ENCODE results near the gene KCNA2.

The KCNA2 gene

DNA sequence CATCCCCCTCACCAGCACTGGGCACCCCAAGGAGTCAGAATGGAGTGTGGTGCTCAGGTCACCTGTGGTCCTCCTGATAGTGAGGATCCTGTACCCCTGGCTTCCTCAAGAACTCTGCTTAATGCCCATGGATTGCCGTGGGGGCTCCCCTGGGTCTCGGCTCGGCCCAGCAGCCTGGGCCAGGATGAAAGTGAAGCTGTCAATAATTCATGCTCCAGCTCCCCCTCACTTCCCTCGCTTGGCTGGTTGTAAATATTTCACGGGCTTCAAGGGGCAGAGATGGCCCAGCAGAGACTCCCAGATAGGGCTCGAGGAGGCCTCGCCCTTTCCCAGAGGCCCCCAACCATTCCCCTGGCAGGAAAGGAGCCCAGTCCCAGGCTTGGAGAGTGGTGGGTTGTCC is 44.6 kb downstream of the KCNA2 start:
- TF ChIP-seq GABPA (IDR thresholded peaks at IDR 0.05; ENCODE audit: low read depth) (no peak), SPI1 (IDR thresholded peaks at IDR 0.05; ENCODE audit: borderline replicate concordance, low read depth) (no peak), POLR2AphosphoS5 (IDR thresholded peaks at IDR 0.05; ENCODE audit: low read depth) (no peak)
- TF ChIP-seq, protein P1, sequence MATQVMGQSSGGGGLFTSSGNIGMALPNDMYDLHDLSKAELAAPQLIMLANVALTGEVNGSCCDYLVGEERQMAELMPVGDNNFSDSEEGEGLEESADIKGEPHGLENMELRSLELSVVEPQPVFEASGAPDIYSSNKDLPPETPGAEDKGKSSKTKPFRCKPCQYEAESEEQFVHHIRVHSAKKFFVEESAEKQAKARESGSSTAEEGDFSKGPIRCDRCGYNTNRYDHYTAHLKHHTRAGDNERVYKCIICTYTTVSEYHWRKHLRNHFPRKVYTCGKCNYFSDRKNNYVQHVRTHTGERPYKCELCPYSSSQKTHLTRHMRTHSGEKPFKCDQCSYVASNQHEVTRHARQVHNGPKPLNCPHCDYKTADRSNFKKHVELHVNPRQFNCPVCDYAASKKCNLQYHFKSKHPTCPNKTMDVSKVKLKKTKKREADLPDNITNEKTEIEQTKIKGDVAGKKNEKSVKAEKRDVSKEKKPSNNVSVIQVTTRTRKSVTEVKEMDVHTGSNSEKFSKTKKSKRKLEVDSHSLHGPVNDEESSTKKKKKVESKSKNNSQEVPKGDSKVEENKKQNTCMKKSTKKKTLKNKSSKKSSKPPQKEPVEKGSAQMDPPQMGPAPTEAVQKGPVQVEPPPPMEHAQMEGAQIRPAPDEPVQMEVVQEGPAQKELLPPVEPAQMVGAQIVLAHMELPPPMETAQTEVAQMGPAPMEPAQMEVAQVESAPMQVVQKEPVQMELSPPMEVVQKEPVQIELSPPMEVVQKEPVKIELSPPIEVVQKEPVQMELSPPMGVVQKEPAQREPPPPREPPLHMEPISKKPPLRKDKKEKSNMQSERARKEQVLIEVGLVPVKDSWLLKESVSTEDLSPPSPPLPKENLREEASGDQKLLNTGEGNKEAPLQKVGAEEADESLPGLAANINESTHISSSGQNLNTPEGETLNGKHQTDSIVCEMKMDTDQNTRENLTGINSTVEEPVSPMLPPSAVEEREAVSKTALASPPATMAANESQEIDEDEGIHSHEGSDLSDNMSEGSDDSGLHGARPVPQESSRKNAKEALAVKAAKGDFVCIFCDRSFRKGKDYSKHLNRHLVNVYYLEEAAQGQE (IDR thresholded peaks at IDR 0.05; ENCODE audit: insufficient replicate concordance, low read depth), result no peak
- TF ChIP-seq, protein P2, sequence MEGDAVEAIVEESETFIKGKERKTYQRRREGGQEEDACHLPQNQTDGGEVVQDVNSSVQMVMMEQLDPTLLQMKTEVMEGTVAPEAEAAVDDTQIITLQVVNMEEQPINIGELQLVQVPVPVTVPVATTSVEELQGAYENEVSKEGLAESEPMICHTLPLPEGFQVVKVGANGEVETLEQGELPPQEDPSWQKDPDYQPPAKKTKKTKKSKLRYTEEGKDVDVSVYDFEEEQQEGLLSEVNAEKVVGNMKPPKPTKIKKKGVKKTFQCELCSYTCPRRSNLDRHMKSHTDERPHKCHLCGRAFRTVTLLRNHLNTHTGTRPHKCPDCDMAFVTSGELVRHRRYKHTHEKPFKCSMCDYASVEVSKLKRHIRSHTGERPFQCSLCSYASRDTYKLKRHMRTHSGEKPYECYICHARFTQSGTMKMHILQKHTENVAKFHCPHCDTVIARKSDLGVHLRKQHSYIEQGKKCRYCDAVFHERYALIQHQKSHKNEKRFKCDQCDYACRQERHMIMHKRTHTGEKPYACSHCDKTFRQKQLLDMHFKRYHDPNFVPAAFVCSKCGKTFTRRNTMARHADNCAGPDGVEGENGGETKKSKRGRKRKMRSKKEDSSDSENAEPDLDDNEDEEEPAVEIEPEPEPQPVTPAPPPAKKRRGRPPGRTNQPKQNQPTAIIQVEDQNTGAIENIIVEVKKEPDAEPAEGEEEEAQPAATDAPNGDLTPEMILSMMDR (IDR thresholded peaks at IDR 0.05; ENCODE audit: insufficient read depth, low read length), result no peak
- Histone ChIP-seq H3K27me3 (ENCODE audit: insufficient read depth, poor library complexity, severe bottlenecking) (peaks cover 5% of the 10 kb centered on the region), H3K4me3 (replicated peaks; ENCODE audit: insufficient read depth, low read length) (no peak overlapping the region), H3K27ac (replicated peaks) (no peak overlapping the region)
- no peak for DNase-seq (ENCODE audit: low read depth in 1 of 2, low spot score in 1 of 2)

DNA sequence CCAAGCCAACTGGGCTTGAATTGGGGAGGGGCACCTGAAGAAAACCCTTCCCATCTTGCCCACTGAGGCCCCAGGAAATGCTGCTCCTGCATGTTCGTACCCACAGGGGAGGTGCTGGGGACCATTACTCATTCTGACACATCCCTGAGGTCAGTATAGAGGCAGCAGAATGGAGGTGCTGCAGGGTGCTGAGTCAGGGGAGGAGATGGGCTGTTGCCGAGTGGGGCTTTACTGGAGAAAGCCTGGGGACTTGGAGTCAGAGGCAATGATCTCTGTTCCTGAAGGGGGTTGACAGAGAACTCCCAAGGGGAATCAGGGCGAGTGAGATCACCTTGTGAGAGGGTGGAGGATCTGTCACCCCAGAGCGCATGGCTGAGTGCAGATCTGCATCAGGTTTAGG is 47.0 kb downstream of the KCNA2 start:
- DNase-seq (ENCODE audit: low read depth in 1 of 2, low spot score in 1 of 2), result no peak
- TF ChIP-seq SPI1 (IDR thresholded peaks at IDR 0.05; ENCODE audit: borderline replicate concordance, low read depth) (no peak), POLR2AphosphoS5 (IDR thresholded peaks at IDR 0.05; ENCODE audit: low read depth) (no peak), GABPA (IDR thresholded peaks at IDR 0.05; ENCODE audit: low read depth) (no peak)
- TF ChIP-seq, protein P1 (IDR thresholded peaks at IDR 0.05; ENCODE audit: insufficient replicate concordance, low read depth), result no peak
- TF ChIP-seq, protein P2 (IDR thresholded peaks at IDR 0.05; ENCODE audit: insufficient read depth, low read length), result no peak
- H3K4me3 ChIP-seq (replicated peaks; ENCODE audit: insufficient read depth, low read length), result no peak overlapping the region
- no peak overlapping the region for H3K27ac ChIP-seq (replicated peaks)
- peaks cover 25% of the 10 kb centered on the region for H3K27me3 ChIP-seq (ENCODE audit: insufficient read depth, poor library complexity, severe bottlenecking)

DNA sequence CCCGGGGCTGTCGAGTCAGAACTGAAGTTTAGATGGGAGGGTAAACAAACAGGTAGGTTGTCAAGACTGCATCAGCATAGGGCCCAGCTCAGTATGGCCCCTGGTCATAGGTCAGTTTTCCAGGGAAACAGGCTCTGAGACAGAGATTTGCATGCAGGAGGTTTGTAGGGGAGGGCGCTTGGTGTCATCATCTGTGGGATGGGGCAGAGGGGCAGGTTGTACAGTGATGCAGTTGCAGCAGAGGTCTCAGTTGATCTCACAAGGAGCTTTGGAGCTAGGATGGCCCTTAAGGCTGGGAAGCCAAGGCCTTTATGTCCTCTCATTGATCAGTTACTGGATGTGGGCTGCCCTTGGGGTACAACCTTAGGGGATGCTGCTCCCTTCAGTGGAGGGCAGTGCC is 48.7 kb downstream of the KCNA2 start:
- TF ChIP-seq, protein P1 (IDR thresholded peaks at IDR 0.05; ENCODE audit: insufficient replicate concordance, low read depth), result no peak
- TF ChIP-seq POLR2AphosphoS5 (IDR thresholded peaks at IDR 0.05; ENCODE audit: low read depth) (no peak), GABPA (IDR thresholded peaks at IDR 0.05; ENCODE audit: low read depth) (no peak), SPI1 (IDR thresholded peaks at IDR 0.05; ENCODE audit: borderline replicate concordance, low read depth) (no peak)
- TF ChIP-seq, protein P2 (IDR thresholded peaks at IDR 0.05; ENCODE audit: insufficient read depth, low read length), result no peak
- peaks cover 25% of the 10 kb centered on the region for H3K27me3 ChIP-seq (ENCODE audit: insufficient read depth, poor library complexity, severe bottlenecking)

More for the DNA sequence above, 48.7 kb downstream of the KCNA2 start:
- DNase-seq (ENCODE audit: low read depth in 1 of 2, low spot score in 1 of 2), result no peak
- Histone ChIP-seq H3K4me3 (replicated peaks; ENCODE audit: insufficient read depth, low read length) (no peak overlapping the region), H3K27ac (replicated peaks) (no peak overlapping the region)

Measured in HL-60 (cell line).